K562 (cell line): ENCODE measurements around the gene C2orf66. TPM values are rescaled to one million over a fixed set of nuclear protein-coding genes. Genes with fewer than 3 reads are reported as not detected.

Experiments
- ATAC-seq: fragments of 200-7000 bp; cut with Tn5 transposase; 3 replicates; pipeline ENCODE4 v1.9.1; 2020; ENCODE audit warnings: moderate library complexity
- BruUV-seq: library from RNA; stranded (reverse); fragments of 400-500 nt; replicated peaks from 2 replicates; lab custom pipeline; 2021; lab: Mats Ljungman, UMichigan
- CTCF ChIA-PET: fragments of 300-600 bp; formaldehyde crosslinking; extraction: SDS; loops from one replicate; lab custom pipeline; 2021; ENCODE audit warnings: low intra/inter-chr PET ratio; lab: Yijun Ruan, JAX
- POLR2A ChIA-PET: fragments of 300-600, 350-650 bp; sonication (Branson Sonifier 250); formaldehyde crosslinking; extraction: SDS; loops from one replicate; lab custom pipeline; 2021; ENCODE audit warnings: antibody characterized with exemption, inconsistent platforms; lab: Yijun Ruan, JAX
- DNase-seq, 4 experiments: peaks; one replicate each; pipeline versions ENCODE4 v3.0.0 to v3.0.0-alpha.2; 2011 to 2018; ENCODE audit warnings: low spot score in 3 of 4, mixed read lengths in 3 of 4; ENCODE audit errors: extremely low read depth in 1 of 4
- FAIRE-seq: peaks from 2 replicates; lab custom pipeline; 2011; peaks lifted over from hg19 to GRCh38; lab: Jason Lieb, UNC
- H2AFZ ChIP-seq: 2 replicates; pipeline ENCODE4 v1.6.0; 2011; ENCODE audit warnings: low read depth, low read length, control low read depth, inconsistent platforms
- H3K27ac ChIP-seq: fragments of 200-600 bp; 3 replicates; pipeline ENCODE4 v1.8.0; 2011; ENCODE audit warnings: low read depth, mild to moderate bottlenecking, control low read depth, inconsistent platforms, low read length, moderate library complexity, mixed read lengths; ENCODE audit errors: extremely low read depth
- H3K27me3 ChIP-seq, 2 experiments: fragments of 300-600 bp in 1 of 2; 2 replicates in 1 of 2; 3 replicates in 1 of 2; pipeline versions ENCODE4 v1.6.0 to v1.8.0; 2011; ENCODE audit warnings: inconsistent platforms in 2 of 2, low read length in 2 of 2, mild to moderate bottlenecking in 1 of 2, mixed read lengths in 1 of 2, moderate library complexity in 1 of 2; ENCODE audit not compliant: control insufficient read depth in 2 of 2, insufficient read depth in 2 of 2
- H3K36me3 ChIP-seq: fragments of 300-600 bp; 3 replicates; pipeline ENCODE4 v1.8.0; 2011; ENCODE audit warnings: mild to moderate bottlenecking, low read length, inconsistent platforms; ENCODE audit not compliant: control insufficient read depth, insufficient read depth
- H3K4me1 ChIP-seq, 2 experiments: fragments of 200-600 bp in 1 of 2; replicated peaks in 1 of 2; 2 replicates in 1 of 2; 3 replicates in 1 of 2; pipeline versions ENCODE4 v1.5.1 to v1.8.0; 2011; ENCODE audit warnings: inconsistent platforms in 2 of 2, low read length in 2 of 2, mild to moderate bottlenecking in 1 of 2, mixed read lengths in 1 of 2, moderate library complexity in 1 of 2; ENCODE audit not compliant: control insufficient read depth in 2 of 2, insufficient read depth in 2 of 2
- H3K4me2 ChIP-seq: 2 replicates; pipeline ENCODE4 v1.6.1; 2011; ENCODE audit warnings: low read length, control low read depth, inconsistent platforms, mixed read lengths; ENCODE audit not compliant: insufficient read depth
- H3K4me3 ChIP-seq: fragments of 200-600 bp; sonication (generic), shearing (Covaris generic); 2 replicates; pipeline ENCODE4 v1.5.1; 2016; ENCODE audit warnings: control low read depth, inconsistent platforms
- H3K79me2 ChIP-seq: fragments of 200-600 bp; 3 replicates; pipeline ENCODE4 v1.8.0; 2011; ENCODE audit warnings: low read length, inconsistent platforms; ENCODE audit not compliant: control insufficient read depth, insufficient read depth
- H3K9ac ChIP-seq, 2 experiments: 2 replicates each; pipeline versions ENCODE4 v1.6.0 to v1.6.1; 2011; ENCODE audit warnings: low read depth in 2 of 2, low read length in 2 of 2, control low read depth in 1 of 2, inconsistent platforms in 1 of 2, mild to moderate bottlenecking in 1 of 2, mixed read lengths in 1 of 2; ENCODE audit not compliant: insufficient read depth in 1 of 2
- H3K9me1 ChIP-seq: one replicate; pipeline ENCODE4 v1.6.0; 2011; ENCODE audit warnings: inconsistent platforms, mild to moderate bottlenecking, low read length, moderate library complexity; ENCODE audit not compliant: control insufficient read depth, insufficient read depth
- H3K9me3 ChIP-seq: replicated peaks from 2 replicates; pipeline ENCODE4 v1.5.1; 2011; ENCODE audit warnings: low read depth, low read length, inconsistent platforms; ENCODE audit not compliant: control insufficient read depth, insufficient read depth
- H4K20me1 ChIP-seq: replicated peaks from 2 replicates; pipeline ENCODE4 v1.6.1; 2011; ENCODE audit warnings: low read length, inconsistent platforms, mixed read lengths; ENCODE audit not compliant: control insufficient read depth, insufficient read depth
- POLR2B ChIP-seq: fragments of 450-650 bp; IDR thresholded peaks from 2 replicates; pipeline ENCODE4 v1.6.1; 2018; ENCODE audit warnings: low read depth; ENCODE audit not compliant: partially characterized antibody
- SMARCB1 ChIP-seq: IDR thresholded peaks from 2 replicates; pipeline ENCODE4 v1.6.1; 2011; ENCODE audit warnings: improper control_type of control experiment, low read depth; ENCODE audit not compliant: insufficient read length
- SPI1 ChIP-seq: IDR thresholded peaks from 2 replicates; pipeline ENCODE4 v1.6.1; 2011; ENCODE audit warnings: low read depth, low read length, control low read depth, borderline replicate concordance
- ZBTB11 ChIP-seq, 3 experiments: fragments of 200-800 bp in 1 of 3; fragments of 250-450 bp in 1 of 3; fragments of 450-650 bp in 1 of 3; sonication (Bioruptor Pico) in 1 of 3; sonication (Bioruptor generic) in 1 of 3; formaldehyde crosslinking in 1 of 3; IDR thresholded peaks; 2 replicates each; pipeline versions ENCODE4 v1.6.1 to v1.8.0; 2016 to 2022; ENCODE audit warnings: mild to moderate bottlenecking in 2 of 3, missing genetic modification characterization in 2 of 3, missing compliant biosample characterization in 1 of 3, moderate library complexity in 1 of 3
- in situ Hi-C: fragments of 300-500 bp; cut with MboI; formaldehyde crosslinking; loops from 4 replicates; pipeline ENCODE4 v1.15.0; 2018; ENCODE audit warnings: inconsistent platforms, mixed read lengths
- intact Hi-C: fragments of 100-400 bp; cut with micrococcal nuclease; formaldehyde crosslinking; loops from 2 replicates; pipeline ENCODE4 v1.14.2; 2022
- polyA plus RNA-seq, 8 experiments: library from polyadenylated mRNA; depleted of rRNA in 4 of 8; stranded (reverse) in 5 of 8; unstranded in 3 of 8; fragments of >200 nt; fragmentation: Nextera tagmentation in 2 of 8; fragmentation: Illumina TruSeq in 1 of 8; extraction: Ambion mirVana in 2 of 8; extraction: Trizol in 1 of 8; gene quantifications; 2 replicates each; pipeline versions ENCODE4 v1.2.1 to v1.2.3, GENCODE V29; 2011 to 2014; ENCODE audit warnings: inconsistent platforms in 1 of 8, missing spikeins in 1 of 8
- total RNA-seq, 7 experiments: library from RNA; depleted of rRNA in 6 of 7; stranded (reverse); fragments of >200 nt in 6 of 7; fragmentation: Illumina TruSeq in 2 of 7; extraction: Trizol in 2 of 7; gene quantifications; 2 replicates each; pipeline versions ENCODE4 v1.2.1 to v1.2.3, GENCODE V29; 2011 to 2021; ENCODE audit warnings: low replicate concordance in 1 of 7

C2orf66 gene
- total and polyA plus RNA-seq, 9 of the 15 experiments (the other 6 are each of a cell fraction or from before 2014, with no cell fraction given) = not detected

DNA sequence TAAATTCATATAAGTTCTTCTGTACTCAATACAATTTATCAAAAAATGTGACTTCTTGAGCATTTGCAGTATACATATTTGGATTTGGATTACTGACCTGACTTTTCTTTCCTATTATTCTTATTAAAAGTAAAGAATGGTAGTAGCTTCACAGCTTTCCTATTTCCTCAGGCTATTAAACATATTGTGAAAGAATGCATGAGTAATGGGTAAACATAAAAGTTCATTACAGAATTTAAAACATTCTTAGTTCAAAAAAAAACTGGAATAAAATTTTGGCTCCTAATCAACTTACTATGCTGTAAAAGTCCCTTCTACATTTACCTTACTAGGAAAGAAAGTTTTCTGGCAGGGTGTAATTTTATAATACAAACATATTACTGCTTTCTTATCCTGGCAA, 27.3 kb upstream of the C2orf66 start:
- no peaks in the 10 kb centered on the region for H3K27me3 ChIP-seq
- BruUV-seq = no TSS peak
- ChIA-PET CTCF (no interaction called here), POLR2A (no interaction called here)
- no peaks in the 10 kb centered on the region for H4K20me1 ChIP-seq
- no peaks in the 10 kb centered on the region for H3K9me3 ChIP-seq
- in situ Hi-C loops = no loop called here
- no peak overlapping the region for H3K9ac ChIP-seq
- H3K79me2 ChIP-seq = no peaks in the 10 kb centered on the region
- no peaks in the 10 kb centered on the region for H3K9me1 ChIP-seq
- no peak for ATAC-seq
- H3K4me3 ChIP-seq = no peak overlapping the region
- no peak overlapping the region for H3K4me2 ChIP-seq
- H3K36me3 ChIP-seq = no peaks in the 10 kb centered on the region
- no peak overlapping the region for H2AFZ ChIP-seq
- TF ChIP-seq POLR2B (no peak), SMARCB1 (no peak), SPI1 (no peak), ZBTB11 (CRISPR knock-in tag; IDR thresholded peaks at IDR 0.05) (no peak)
- H3K27ac ChIP-seq = no peak overlapping the region
- intact Hi-C loops = no loop called here
- no peak for FAIRE-seq
- no peak for DNase-seq
- H3K4me1 ChIP-seq = no peaks in the 10 kb centered on the region
